Liver (tissue), 9 donors: Measurements from ENCODE around the gene PKP1. TPM values are rescaled to one million over a fixed set of nuclear protein-coding genes. Genes with fewer than 3 reads are reported as not detected.

Source experiments
- DNase-seq: peaks from one replicate; pipeline ENCODE4 v3.0.0-alpha.2; 2017; ENCODE audit warnings: low spot score
- H3K27ac ChIP-seq, 2 donors: one replicate each; pipeline ENCODE4 v1.7.0; 2013; ENCODE audit warnings: inconsistent platforms in 2 of 2, low read length in 2 of 2, control low read depth in 1 of 2, low read depth in 1 of 2, mild to moderate bottlenecking in 1 of 2
- H3K27me3 ChIP-seq, 4 donors: one replicate each; pipeline versions ENCODE4 v1.6.1 to v1.7.0; 2013; ENCODE audit warnings: low read length in 3 of 4, inconsistent platforms in 1 of 4, mild to moderate bottlenecking in 1 of 4, moderate library complexity in 1 of 4; ENCODE audit not compliant: control insufficient read depth in 4 of 4, insufficient read depth in 4 of 4
- H3K36me3 ChIP-seq, 4 donors: one replicate each; pipeline versions ENCODE4 v1.6.1 to v1.7.0; 2013; ENCODE audit warnings: low read length in 3 of 4, mild to moderate bottlenecking in 3 of 4, low read depth in 1 of 4, moderate library complexity in 1 of 4; ENCODE audit not compliant: control insufficient read depth in 4 of 4, insufficient read depth in 3 of 4
- H3K4me1 ChIP-seq, 4 donors: one replicate each; pipeline versions ENCODE4 v1.6.1 to v1.7.0; 2013; ENCODE audit warnings: low read length in 3 of 4, mild to moderate bottlenecking in 3 of 4, moderate library complexity in 1 of 4; ENCODE audit not compliant: control insufficient read depth in 4 of 4, insufficient read depth in 4 of 4
- H3K4me3 ChIP-seq, 3 donors: one replicate each; pipeline versions ENCODE4 v1.6.1 to v1.7.0; 2013; ENCODE audit warnings: low read length in 3 of 3, control low read depth in 1 of 3, low read depth in 1 of 3, mild to moderate bottlenecking in 1 of 3
- H3K9ac ChIP-seq, 2 donors: one replicate each; pipeline ENCODE4 v1.7.0; 2013; ENCODE audit warnings: low read length in 2 of 2, mild to moderate bottlenecking in 2 of 2, moderate library complexity in 2 of 2, control low read depth in 1 of 2, low read depth in 1 of 2
- H3K9me3 ChIP-seq, 4 donors: one replicate each; pipeline versions ENCODE4 v1.6.1 to v1.7.0; 2013; ENCODE audit warnings: low read length in 3 of 4; ENCODE audit not compliant: control insufficient read depth in 4 of 4
- EGR1 ChIP-seq, 2 donors: IDR thresholded peaks; 2 replicates each; pipeline ENCODE4 v1.6.1; 2016 to 2018; ENCODE audit warnings: antibody characterized with exemption in 2 of 2, low read depth in 2 of 2
- FOXA1 ChIP-seq: IDR thresholded peaks from 2 replicates; pipeline ENCODE4 v1.6.1; 2016; ENCODE audit warnings: antibody characterized with exemption
- FOXA2 ChIP-seq: IDR thresholded peaks from 2 replicates; pipeline ENCODE4 v1.6.1; 2016; ENCODE audit warnings: antibody characterized with exemption
- GABPA ChIP-seq, 2 donors: IDR thresholded peaks in 1 of 2; conservative IDR thresholded peaks in 1 of 2; 2 replicates each; pipeline ENCODE4 v1.6.1; 2016; ENCODE audit warnings: antibody characterized with exemption in 2 of 2, mild to moderate bottlenecking in 1 of 2, moderate library complexity in 1 of 2
- HNF4A ChIP-seq, 2 donors: conservative IDR thresholded peaks; 2 replicates each; pipeline ENCODE4 v1.6.1; 2016; ENCODE audit warnings: antibody characterized with exemption in 2 of 2, mild to moderate bottlenecking in 2 of 2
- HNF4G ChIP-seq: IDR thresholded peaks from 2 replicates; pipeline ENCODE4 v1.6.1; 2016; ENCODE audit warnings: antibody characterized with exemption
- JUND ChIP-seq, 2 donors: IDR thresholded peaks; 2 replicates each; pipeline ENCODE4 v1.6.1; 2016; ENCODE audit warnings: antibody characterized with exemption in 2 of 2
- RAD21 ChIP-seq, 2 donors: IDR thresholded peaks; 2 replicates each; pipeline ENCODE4 v1.6.1; 2016; ENCODE audit warnings: antibody characterized with exemption in 2 of 2, mild to moderate bottlenecking in 2 of 2
- RXRA ChIP-seq, 2 donors: IDR thresholded peaks; 2 replicates each; pipeline ENCODE4 v1.6.1; 2017 to 2018; ENCODE audit warnings: antibody characterized with exemption in 2 of 2, mild to moderate bottlenecking in 1 of 2
- SP1 ChIP-seq: IDR thresholded peaks from 2 replicates; pipeline ENCODE4 v1.6.1; 2018; ENCODE audit warnings: antibody characterized with exemption, mild to moderate bottlenecking
- TAF1 ChIP-seq: conservative IDR thresholded peaks from 2 replicates; pipeline ENCODE4 v1.6.1; 2016; ENCODE audit warnings: antibody characterized with exemption, mild to moderate bottlenecking
- YY1 ChIP-seq: IDR thresholded peaks from 2 replicates; pipeline ENCODE4 v1.6.1; 2016; ENCODE audit warnings: antibody characterized with exemption, mild to moderate bottlenecking
- ZBTB33 ChIP-seq: IDR thresholded peaks from 2 replicates; pipeline ENCODE4 v1.6.1; 2016; ENCODE audit warnings: antibody characterized with exemption
- WGBS: extraction: QIAGEN DNeasy Blood & Tissue Kit; methylation state at CpG from one replicate; pipeline ENCODE4 v1.1.7; 2013; 5-methylcytosine and 5-hydroxymethylcytosine counted together
- polyA plus RNA-seq, 2 donors: library from polyadenylated mRNA; stranded (reverse) in 1 of 2; unstranded in 1 of 2; fragments of 200-250 nt in 1 of 2; fragments of >200 nt in 1 of 2; fragmentation: Nextera tagmentation in 1 of 2; extraction: Ambion mirVana in 1 of 2; gene quantifications; one replicate each; pipeline versions ENCODE4 v1.2.1 to v1.2.3, GENCODE V29; 2013 to 2015
- total RNA-seq, 2 donors: library from RNA; depleted of rRNA; stranded (reverse); fragments of >200 nt; gene quantifications; one replicate each; pipeline ENCODE4 v1.2.3, GENCODE V29; 2014
- TF ChIP-seq, protein P1 (sequence below): IDR thresholded peaks from 2 replicates; pipeline ENCODE4 v1.6.1; 2016; ENCODE audit warnings: antibody characterized with exemption, mild to moderate bottlenecking
- TF ChIP-seq, protein P2 (sequence below): IDR thresholded peaks from 2 replicates; pipeline ENCODE4 v1.6.1; 2016; ENCODE audit warnings: antibody characterized with exemption
- TF ChIP-seq, protein P3 (sequence below): fragments of 150-350 bp; IDR thresholded peaks from 2 replicates; pipeline ENCODE4 v1.5.1; 2017; ENCODE audit warnings: improper control_type of control experiment, low read depth, low read length; ENCODE audit not compliant: missing input control
- donor health status: healthy.
- donor health status: healthy.
- donor health status: healthy.
- donor health status: healthy.
- donor health status: healthy.

PKP1 gene
- total and polyA plus RNA-seq, 4 donors: 0.01 TPM; not detected in 3

DNA sequence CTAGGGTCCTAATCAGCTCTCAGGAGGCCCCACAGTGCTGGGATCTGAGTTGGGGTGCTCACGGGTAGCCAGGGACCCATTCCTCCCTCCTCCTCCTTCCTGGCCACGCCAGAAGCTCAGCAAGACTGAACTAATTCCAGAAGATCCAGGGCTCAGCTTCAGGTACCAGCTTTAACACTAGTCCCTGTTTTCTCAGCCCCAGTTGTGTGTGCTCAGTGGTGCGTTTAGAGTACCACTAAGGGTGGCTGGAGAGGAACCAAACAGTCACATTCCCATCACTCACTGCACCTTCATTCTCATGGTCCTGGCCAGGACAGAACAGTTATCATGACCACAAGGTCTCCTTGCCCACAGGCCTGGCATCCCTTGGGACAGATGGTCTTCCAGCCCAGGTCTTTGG is 20.8 kb downstream of the PKP1 start:
- Histone ChIP-seq H3K9me3 (no peaks in the 10 kb centered on the region), H3K27me3 (peaks cover 0 to 2% (median 0%) of the 10 kb centered on the region in 4 donors), H3K36me3 (no peaks in the 10 kb centered on the region), H3K9ac (no peak overlapping the region), H3K4me3 (no peak overlapping the region), H3K4me1 (peaks cover 0 to 3% (median 2%) of the 10 kb centered on the region in 4 donors), H3K27ac (no peak overlapping the region)
- DNase-seq: no peak
- WGBS: 91% methylated on average over 3 of the region's 3 CpGs
- TF ChIP-seq RXRA (IDR thresholded peaks at IDR 0.05) (no peak), TAF1 (no peak), FOXA2 (no peak), HNF4G (no peak), HNF4A (conservative IDR thresholded peaks at IDR 0.05) (no peak), ZBTB33 (no peak), EGR1 (IDR thresholded peaks at IDR 0.05; ENCODE audit: low read depth in 2 of 2) (no peak), RAD21 (IDR thresholded peaks at IDR 0.05) (no peak), FOXA1 (no peak), GABPA (IDR thresholded peaks at IDR 0.05 in 1 of 2, conservative IDR thresholded peaks at IDR 0.05 in 1 of 2) (no peak)
- TF ChIP-seq, protein P1, sequence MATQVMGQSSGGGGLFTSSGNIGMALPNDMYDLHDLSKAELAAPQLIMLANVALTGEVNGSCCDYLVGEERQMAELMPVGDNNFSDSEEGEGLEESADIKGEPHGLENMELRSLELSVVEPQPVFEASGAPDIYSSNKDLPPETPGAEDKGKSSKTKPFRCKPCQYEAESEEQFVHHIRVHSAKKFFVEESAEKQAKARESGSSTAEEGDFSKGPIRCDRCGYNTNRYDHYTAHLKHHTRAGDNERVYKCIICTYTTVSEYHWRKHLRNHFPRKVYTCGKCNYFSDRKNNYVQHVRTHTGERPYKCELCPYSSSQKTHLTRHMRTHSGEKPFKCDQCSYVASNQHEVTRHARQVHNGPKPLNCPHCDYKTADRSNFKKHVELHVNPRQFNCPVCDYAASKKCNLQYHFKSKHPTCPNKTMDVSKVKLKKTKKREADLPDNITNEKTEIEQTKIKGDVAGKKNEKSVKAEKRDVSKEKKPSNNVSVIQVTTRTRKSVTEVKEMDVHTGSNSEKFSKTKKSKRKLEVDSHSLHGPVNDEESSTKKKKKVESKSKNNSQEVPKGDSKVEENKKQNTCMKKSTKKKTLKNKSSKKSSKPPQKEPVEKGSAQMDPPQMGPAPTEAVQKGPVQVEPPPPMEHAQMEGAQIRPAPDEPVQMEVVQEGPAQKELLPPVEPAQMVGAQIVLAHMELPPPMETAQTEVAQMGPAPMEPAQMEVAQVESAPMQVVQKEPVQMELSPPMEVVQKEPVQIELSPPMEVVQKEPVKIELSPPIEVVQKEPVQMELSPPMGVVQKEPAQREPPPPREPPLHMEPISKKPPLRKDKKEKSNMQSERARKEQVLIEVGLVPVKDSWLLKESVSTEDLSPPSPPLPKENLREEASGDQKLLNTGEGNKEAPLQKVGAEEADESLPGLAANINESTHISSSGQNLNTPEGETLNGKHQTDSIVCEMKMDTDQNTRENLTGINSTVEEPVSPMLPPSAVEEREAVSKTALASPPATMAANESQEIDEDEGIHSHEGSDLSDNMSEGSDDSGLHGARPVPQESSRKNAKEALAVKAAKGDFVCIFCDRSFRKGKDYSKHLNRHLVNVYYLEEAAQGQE: no peak
- TF ChIP-seq, protein P2, sequence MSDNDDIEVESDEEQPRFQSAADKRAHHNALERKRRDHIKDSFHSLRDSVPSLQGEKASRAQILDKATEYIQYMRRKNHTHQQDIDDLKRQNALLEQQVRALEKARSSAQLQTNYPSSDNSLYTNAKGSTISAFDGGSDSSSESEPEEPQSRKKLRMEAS: no peak
- TF ChIP-seq, protein P3, sequence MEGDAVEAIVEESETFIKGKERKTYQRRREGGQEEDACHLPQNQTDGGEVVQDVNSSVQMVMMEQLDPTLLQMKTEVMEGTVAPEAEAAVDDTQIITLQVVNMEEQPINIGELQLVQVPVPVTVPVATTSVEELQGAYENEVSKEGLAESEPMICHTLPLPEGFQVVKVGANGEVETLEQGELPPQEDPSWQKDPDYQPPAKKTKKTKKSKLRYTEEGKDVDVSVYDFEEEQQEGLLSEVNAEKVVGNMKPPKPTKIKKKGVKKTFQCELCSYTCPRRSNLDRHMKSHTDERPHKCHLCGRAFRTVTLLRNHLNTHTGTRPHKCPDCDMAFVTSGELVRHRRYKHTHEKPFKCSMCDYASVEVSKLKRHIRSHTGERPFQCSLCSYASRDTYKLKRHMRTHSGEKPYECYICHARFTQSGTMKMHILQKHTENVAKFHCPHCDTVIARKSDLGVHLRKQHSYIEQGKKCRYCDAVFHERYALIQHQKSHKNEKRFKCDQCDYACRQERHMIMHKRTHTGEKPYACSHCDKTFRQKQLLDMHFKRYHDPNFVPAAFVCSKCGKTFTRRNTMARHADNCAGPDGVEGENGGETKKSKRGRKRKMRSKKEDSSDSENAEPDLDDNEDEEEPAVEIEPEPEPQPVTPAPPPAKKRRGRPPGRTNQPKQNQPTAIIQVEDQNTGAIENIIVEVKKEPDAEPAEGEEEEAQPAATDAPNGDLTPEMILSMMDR: no peak

- no peaks in the 10 kb centered on the region for H3K36me3 ChIP-seq
- H3K4me1 ChIP-seq: peaks cover 0 to 10% (median 5%) of the 10 kb centered on the region in 4 donors
- no peak for DNase-seq
- H3K9me3 ChIP-seq: no peaks in the 10 kb centered on the region
- WGBS: 84% methylated on average over 5 of the region's 5 CpGs
- no peak overlapping the region for H3K9ac ChIP-seq
- peaks cover 0 to 2% (median 0%) of the 10 kb centered on the region in 4 donors for H3K27me3 ChIP-seq
- no peak overlapping the region for H3K4me3 ChIP-seq
- TF ChIP-seq HNF4G (no peak), HNF4A (conservative IDR thresholded peaks at IDR 0.05) (no peak), EGR1 (IDR thresholded peaks at IDR 0.05; ENCODE audit: low read depth in 2 of 2) (no peak), YY1 (no peak), FOXA1 (no peak), SP1 (no peak), RXRA (IDR thresholded peaks at IDR 0.05) (no peak), JUND (IDR thresholded peaks at IDR 0.05) (no peak), TAF1 (no peak), RAD21 (IDR thresholded peaks at IDR 0.05) (no peak), GABPA (IDR thresholded peaks at IDR 0.05 in 1 of 2, conservative IDR thresholded peaks at IDR 0.05 in 1 of 2) (no peak)
- TF ChIP-seq, protein P3: no peak
- TF ChIP-seq, protein P2: no peak
- H3K27ac ChIP-seq: no peak overlapping the region
These were observed 22.5 kb downstream of the PKP1 start for GRCh38 chr1:201305815-201306214.
